GM19025 (cell line): ENCODE results near the gene PAX4.

Source experiments
- ATAC-seq: cut with Tn5 transposase; IDR thresholded peaks from one replicate; pipeline ENCODE4 v1.9.1; 2021; ENCODE audit warnings: mild to moderate bottlenecking, low read depth, moderate library complexity; ENCODE audit not compliant: unreplicated experiment

Gene PAX4, protein sequence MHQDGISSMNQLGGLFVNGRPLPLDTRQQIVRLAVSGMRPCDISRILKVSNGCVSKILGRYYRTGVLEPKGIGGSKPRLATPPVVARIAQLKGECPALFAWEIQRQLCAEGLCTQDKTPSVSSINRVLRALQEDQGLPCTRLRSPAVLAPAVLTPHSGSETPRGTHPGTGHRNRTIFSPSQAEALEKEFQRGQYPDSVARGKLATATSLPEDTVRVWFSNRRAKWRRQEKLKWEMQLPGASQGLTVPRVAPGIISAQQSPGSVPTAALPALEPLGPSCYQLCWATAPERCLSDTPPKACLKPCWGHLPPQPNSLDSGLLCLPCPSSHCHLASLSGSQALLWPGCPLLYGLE

DNA sequence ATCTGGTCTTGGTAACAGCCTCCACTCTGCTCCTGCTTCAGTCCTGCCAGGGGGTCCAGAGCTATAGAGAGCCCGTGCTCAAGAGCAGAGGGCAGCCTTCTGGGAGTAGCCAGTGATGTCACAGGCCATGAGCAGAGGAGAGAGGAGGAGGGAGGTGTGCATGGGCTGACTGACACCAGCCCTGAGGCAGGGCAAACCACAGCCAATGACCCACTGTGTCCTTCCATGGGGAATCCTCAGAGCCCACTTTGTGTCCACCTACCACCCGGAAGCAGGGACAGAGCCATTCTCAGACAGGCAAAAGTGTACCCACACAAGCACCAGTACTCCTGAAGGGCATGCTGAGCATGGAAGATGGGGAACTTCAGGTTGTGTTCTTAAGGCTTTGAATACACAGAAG lies at the start of gene PAX4:
PAX4 (minus strand) TSS at position 101 of the 400 bp plus-strand sequence. CDS start 2,214 bp downstream, outside the sequence.
- ATAC-seq, result no peak

DNA sequence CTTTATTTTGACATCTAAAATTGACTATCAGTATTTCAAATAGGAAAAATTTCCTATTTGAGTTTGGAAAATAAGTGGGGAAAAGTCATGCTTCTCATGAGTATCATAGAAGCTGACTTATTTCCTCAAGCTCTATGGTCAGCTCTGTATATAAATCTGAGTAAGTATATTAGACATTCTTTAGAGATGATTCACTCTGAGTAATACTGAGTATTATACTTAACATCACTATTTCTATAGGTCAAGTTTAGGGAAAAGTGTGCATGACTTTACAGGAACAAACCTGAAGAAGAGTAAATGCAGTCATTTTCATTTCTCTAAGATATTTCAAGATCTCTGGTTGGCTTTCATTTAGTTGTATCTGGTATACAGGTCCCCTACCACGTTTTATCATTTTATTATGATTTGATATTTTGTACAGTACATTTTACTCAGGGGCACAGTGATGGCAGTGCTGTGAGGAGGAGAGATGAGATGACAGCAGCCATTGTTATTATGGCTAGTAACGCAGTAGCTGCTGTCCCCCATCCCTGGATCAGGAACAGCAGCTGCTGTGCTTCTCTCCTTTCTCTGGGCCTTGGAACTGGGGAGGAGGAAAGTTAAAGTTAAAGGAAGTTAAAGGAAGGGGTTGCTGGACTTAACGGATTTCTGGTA lies 49.2 kb upstream of the PAX4 start:
- ATAC-seq, result no peak

DNA sequence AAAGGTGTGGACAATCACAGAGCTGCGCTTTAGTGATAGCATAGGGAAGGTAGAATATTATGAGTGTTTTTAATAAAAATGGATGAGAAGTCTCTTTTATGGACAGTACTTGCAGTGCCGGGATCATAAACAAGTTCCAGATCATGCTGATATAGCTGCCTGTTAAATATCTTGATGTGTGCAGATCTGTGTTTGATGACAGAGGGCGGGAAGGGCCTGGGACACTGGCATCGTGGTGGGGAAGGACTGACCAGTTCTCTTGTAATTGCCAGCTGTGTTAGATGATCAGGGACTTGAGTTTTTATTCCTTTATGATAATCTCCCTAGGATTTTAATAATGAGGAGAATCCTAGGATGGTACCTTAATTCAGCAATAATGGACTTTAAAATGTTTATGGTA lies 48.7 kb upstream of the PAX4 start:
- ATAC-seq, result no peak

DNA sequence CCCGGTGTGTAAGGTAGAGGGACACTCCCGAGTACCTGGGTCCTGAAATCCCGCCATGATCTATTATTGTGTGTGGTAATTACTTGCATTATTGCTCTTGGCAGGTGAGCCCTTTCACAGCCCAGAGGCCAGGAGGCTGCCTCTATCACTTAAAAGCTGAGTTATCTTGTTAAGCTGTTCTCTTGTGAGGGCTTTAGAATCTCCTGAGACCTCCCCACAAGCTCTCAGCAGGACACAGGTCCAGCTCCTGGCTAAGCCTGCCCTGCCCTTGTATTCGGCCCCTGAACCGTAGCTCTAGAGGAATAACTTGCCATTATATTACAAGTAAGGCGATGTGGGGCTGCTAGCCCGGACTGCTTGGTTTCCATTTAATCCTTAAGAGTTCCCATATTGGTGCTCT lies 48.0 kb upstream of the PAX4 start:
- ATAC-seq, result no peak

DNA sequence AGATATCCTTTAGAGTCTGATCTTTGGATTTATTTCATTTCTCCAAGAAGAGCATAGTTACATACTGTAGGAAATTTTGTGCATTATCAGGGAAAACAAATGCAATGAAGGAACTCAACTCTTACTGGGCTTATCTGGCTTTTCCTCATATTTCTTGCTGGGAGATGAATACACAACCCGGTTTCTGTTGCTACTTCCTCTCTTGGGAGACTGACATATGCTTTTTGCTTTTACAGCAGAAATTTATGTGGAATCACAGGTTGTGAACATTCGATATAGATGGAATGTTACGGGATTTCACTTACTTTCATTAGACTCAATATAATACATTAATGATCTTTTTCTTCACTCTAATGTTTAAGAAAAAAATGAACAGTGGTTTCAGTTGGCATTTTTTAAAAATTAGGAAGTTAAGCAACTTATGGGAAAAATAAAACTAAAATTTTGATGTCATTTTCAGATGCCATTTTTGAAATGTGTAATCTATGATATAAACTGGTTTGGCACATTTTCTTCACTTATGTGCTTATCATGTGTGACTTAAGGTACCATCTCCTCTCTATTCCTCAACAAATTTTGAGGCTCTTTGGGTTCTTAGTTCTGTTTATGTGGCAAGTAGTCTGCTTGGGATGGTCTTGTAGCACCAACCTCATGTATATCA lies 41.2 kb upstream of the PAX4 start:
- no peak for ATAC-seq

DNA sequence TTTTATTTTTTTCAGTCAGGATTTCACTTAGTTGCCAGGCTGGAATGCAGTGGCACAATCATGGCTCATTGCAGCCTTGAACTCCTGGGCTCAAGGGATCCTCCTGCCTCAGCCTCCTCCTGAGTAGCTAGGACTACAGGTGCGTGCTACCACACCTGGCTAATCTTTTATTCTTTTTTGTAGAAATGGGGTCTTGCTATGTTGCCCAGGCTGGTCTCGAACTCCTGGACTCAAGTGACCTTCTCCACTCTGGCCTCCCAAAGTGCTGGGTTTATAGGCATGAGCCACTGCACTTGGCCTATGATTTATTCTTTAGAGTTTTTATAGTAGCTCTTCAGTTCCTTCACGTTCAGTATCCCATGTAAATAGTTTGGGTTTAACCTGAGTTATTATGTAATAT lies 39.6 kb upstream of the PAX4 start:
- ATAC-seq, result no peak

DNA sequence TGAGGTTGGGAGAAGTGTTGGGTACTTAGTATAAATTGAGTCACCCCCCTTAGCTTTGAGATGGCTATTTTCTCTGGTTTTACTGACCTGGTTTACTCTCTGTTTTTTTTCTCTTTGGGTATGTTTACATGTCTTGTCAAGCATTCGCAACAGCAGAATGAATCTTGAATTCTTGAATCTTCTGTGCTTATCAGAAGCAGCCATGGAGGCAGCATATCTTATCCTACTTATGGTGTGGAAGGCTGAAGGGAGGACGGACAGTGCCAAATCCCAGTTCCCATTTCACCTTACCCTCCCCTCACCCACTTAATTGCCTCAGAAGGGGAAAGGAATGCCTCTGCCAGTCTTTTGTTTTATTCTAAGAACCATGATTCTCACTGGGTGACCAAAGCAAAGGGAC lies 37.8 kb upstream of the PAX4 start:
- no peak for ATAC-seq

DNA sequence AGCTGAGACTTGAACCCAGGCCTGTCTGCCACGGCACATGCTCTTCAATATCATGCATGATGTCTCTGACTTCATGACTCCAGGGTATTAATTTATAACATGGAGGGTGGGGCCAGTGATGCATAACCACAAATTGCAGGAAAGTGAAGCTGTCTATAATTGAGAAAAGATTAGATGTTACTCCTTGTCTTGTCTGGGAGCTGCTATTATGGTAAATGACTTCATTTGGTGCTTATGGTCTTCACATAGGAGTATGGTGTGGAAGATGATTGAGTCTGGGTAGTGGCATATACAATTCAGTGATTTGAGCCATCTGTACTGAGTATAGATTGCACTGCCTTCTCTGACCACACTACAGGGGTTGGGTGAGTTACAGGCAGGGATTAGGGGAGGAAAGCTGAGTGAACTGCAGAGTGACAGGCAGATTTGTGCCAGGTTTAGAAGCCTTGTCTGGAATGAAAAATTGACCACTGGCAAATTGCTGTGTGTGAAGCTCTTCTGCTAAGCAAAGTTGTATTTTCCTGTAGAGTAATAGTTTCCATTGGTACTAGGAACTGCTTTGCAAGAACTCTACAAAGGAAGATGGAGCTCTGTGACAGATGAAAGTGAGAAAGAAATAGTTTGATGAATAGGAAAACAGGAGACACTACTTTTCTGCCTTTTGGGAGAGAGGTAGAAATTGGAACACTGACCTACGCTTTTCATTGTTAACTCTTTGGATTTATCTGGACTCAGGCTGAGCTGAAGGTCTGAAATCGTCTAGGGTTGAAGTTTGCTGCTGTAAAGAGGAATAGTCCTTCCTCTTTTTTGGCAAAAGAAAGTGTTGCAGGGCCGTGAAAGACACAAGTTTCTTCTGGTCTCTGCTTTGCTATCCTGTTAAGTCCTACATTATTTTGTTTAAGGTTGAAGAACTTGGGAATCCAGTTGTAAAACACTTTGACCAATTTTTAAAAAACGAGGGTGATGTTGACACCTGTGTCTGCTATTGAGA lies 36.8 kb upstream of the PAX4 start:
- ATAC-seq, result no peak

DNA sequence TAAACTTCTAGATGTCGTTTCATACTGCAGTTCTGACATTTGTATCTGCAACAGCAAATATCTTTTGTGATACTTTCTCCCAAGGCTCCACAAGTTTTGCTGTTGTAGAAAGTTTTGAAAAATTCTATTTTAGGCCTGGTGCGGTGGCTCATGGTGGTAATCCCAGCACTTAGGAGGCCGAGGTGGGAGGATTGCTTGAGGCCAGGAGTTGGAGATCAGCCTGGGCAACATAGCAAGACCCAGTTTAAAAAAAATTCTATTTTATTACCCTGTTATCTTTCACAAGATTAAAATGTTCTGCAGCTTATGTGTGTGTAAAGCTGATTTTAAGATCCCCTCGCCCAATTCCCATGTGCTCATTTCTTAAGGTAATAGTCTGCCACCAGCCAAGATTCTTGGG lies 35.5 kb upstream of the PAX4 start:
- no peak for ATAC-seq

DNA sequence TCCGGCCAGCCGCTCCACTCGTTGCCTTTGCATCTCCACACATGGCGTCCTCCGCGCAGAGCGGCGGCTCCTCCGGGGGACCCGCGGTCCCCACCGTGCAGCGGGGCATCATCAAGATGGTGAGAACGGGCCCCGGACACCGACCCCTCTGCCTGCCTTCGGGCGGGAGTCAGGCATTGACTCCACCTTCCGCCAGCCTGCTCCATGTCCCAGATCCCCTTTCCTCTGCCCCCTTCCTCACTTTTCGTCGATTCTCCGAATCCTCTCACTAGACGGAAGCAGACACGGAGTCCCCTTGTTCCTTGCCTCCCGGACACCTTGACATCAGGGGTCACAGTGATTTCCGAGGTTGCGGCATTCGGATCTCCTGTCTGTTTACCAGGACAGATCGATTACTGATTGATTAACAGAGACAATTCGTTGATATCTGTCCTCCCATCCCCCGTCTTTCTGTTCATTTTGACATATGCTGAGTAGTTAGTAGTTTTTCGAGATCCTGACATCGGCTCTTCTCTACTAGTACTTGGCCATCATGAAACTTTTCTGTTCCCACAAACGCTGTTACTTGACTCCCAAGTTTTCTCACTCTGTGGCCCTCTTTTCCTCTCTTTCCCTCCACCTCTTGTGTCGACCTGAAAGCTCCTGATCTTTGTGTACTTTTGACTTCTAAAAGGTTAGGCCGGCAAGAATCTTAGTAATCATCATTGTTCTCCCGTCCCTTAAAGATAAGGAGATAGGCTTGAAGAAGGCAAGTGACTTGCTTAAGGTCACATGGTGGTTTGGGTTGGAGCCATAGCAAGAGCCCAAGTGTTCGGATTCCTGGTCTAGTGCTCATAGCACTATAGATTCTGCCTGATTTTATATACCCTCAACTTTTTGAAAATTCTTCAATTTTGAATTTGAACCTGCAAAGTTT lies 34.6 kb upstream of the PAX4 start:
- ATAC-seq, result peak; percentile 8

DNA sequence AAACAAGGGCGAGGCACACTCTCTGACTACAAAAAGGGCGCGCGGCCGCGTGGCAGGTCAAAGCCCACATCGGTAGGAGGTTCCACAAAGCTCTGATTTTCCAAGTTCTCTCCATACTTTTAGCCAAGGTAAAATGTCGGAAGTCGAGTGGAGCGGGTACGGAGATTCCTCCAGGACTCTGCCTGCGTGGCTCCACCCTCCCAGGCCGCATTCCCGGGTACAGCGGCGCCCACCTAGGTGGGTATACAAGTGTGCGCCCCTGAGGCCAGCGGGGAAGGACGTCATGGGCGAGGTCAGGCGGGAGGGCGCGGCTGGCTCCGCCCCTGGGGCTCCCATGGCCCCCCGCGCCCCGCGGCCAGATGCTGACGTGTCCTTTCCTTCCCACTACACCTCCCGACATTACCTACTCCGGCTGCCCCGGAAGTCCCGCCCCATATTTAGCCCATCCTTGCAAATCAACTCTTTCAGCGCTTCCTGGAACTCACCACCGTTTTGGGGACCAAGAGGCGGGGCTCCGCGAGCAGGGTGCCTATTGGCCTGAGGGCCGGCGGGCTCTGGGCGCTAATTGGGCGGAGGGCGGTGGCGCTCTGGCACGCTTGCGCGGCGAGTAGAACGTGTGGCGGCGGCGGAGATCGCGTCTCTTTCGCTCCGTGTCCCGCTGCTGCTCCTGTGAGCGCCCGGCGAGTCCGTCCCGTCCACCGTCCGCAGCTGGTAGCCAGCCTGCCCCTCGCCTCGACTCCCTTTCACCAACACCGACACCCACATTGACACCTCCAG lies 33.8 kb upstream of the PAX4 start, which contains the start of gene SND1:
SND1 (plus strand) TSS at position 639 of the 777 bp plus-strand sequence. CDS start 180 bp downstream, outside the sequence.
- ATAC-seq, result peak; percentile 91

DNA sequence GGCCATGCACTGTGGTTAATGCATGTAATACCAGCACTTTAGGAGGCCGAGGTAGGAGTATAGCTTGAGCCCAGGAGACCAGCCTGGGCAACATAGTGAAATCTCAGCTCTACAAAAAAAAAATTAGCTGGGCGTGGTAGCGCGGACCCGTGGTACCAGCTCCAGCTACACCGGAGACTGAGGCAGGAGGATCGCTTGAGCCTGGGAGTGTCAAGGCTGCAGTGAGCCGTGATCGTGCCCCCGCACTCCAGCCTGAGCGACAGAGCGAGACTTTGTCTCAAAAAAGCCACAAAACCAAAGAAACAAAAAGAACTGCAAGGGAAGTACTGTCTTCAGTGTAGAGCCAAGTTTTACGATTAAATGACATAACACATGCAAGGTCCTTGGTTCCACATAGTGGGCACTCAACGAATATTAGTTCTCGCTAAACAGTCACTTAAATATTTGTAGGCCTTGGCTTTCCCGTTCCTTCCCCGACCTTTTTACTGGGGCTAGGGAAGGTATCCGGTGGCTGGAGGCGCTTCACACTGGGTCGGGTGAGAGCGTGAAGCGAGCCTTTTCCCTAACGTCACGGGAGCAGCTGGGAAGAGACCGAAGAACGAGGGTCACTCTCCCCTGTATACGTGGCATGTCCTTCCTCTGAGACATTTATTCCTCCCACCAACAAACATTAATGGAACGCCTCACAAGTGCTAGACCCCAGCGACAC lies 33.1 kb upstream of the PAX4 start:
- no peak for ATAC-seq

DNA sequence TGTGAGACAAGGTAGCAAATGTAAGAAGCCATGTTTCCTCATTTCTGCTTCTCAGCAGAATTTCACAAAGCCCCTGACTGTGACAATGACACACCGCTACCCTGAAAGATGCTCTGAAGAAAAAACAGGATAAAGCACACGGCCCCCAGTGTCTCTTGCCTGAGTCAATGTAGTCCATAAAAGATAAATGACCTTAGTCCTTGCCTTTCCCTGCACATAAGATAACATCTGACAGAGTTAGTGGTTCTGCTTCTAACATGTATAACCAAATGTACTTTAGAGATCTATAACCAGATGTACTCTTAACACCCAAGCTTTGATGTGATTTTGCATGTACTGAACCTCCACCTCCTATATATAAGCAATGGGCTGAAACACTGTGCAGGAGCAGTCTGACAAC lies 31.0 kb upstream of the PAX4 start:
- ATAC-seq, result no peak

DNA sequence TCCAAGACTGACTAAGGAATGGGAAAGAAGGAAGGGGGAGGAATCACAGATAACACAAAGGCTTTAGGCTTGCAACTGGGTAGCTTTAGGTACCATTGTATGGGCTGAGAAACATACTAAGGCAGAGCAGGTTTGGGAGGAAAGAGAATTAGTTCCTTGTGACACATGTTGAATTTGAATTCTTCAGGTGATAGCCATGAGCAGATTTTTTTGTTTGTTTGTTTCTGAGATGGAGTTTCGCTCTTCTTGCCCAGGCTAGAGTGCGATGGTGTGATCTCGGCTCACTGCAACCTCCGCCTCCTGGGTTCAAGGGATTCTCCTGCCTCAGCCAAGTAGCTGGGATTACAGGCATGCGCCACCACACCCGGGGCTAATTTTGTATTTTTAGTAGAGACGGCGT lies 29.7 kb upstream of the PAX4 start:
- ATAC-seq, result no peak

DNA sequence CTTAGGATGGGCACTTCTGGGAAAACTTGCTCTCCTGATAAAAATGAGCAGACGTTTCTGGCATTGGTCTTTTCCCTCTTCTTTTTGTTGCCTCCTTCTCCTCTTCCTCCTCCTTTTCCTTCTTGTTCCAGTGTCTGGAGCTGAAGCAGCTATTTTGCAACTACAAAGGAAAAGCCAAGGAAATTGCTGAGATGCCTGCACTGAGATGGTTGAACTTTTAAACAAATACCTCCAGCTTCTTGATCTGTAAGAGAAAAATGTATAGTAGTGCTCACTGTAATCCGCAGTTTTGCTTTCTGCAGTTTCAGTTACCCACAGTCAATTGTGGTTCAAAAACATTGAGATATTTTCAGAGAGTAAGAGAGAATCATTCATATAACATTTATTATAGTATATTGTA lies 26.5 kb upstream of the PAX4 start:
- ATAC-seq, result no peak

DNA sequence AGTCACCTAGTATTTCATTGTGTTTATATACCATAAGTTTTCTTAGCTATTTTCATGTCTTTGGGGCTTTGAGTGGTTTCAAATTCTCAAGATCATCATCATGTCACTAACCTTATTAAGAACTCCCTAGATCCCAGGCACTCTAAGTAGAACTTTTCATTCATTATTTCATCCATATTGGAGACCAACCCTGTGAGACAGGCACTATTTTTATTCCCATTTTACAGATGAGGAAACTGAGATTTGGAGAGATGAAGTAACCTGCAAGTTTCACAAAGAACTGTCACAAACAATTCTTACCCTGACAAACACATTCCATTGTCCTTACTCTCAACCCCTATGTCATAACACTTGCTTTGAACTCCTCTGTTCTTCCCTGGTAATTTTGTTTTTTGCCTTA lies 20.3 kb upstream of the PAX4 start:
- ATAC-seq, result no peak

DNA sequence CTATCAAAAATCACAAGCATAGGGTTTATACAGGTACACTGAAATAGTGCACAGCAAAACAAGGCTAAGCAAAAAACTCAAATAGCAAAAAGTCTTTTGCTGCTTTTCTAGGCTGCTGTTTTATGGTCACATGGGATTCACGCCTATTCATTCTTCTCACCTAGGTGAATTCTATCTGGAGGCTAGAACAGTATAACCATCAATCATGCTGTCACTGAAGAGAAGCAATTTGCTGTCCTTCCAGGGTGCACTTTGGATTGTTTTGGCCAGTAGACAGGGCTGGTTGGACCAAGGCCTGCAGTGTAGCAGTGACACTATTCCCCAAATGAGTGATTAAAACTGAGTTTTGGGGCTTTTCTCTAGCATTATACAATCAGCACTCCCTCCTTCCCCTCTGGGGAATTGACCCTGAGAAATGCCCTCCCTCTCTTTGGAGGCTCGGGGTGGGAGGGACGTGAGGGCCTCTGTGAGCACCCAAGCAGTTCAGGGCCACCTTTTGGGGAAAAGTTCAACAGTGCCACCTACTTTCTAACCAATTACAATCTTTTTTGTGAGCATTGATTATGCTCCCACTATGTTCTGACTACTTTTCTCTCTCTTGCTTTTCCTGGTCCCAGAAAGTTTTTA lies 17.8 kb upstream of the PAX4 start:
- no peak for ATAC-seq
